Activated CD8-positive, alpha-beta memory T cell treated with anti-CD3 and anti-CD28 coated beads for 24 hours (primary cell): Measurements from ENCODE around the gene KCNQ2.
"Not testable (repeated sequence)": the region's sequence is repeated elsewhere in the genome, so short reads cannot be mapped to it uniquely, and the experiment has no call there.

ENCODE experiments used
- DNase-seq: peaks from one replicate; pipeline ENCODE4 v3.0.0-alpha.2; 2020

Gene KCNQ2

GRCh38 chr20:63471981-63472831 lies at the start of gene KCNQ2:
Gene KCNQ2, minus strand, starts transcription at chr20:63472655. Its CDS starts 192 bp downstream, at chr20:63472463.
- DNase-seq: no peak

GRCh38 chr20:63521602-63522001 lies 49.1 kb upstream of the KCNQ2 start:
- no peak for DNase-seq

GRCh38 chr20:63520934-63521601 lies 48.6 kb upstream of the KCNQ2 start:
- peak; percentile 89 for DNase-seq

DNA sequence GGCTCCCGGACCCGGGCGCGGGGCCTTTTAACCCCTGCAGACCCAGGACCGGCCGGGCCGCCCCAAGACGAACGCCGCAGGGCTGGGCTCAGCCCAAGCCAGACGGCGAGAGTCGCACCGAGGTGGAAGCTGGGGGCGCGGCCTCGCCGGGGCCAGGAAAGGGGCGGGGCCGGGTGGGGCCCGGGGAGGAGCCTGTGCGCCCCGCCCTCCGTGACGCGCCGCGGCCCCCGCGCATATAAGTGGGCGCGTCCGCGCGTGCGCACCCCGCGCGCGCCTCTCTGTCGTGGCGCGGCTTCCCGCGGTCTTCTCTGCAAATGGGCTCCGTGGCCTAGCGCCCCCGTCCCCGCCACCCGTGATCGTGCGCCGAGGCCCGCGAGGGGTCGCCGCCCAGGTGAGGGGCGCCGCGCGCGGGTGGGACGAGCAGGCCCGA lies 48.1 kb upstream of the KCNQ2 start, which contains the start of gene PPDPF:
Gene PPDPF (plus strand): TSS at position 262 of the 430 bp plus-strand sequence. CDS start 544 bp downstream, outside the sequence.
- peak; percentile 94 for DNase-seq

- no peak for DNase-seq
Measured at GRCh38 chr20:63519668-63520503, 47.4 kb upstream of the KCNQ2 start.

DNA sequence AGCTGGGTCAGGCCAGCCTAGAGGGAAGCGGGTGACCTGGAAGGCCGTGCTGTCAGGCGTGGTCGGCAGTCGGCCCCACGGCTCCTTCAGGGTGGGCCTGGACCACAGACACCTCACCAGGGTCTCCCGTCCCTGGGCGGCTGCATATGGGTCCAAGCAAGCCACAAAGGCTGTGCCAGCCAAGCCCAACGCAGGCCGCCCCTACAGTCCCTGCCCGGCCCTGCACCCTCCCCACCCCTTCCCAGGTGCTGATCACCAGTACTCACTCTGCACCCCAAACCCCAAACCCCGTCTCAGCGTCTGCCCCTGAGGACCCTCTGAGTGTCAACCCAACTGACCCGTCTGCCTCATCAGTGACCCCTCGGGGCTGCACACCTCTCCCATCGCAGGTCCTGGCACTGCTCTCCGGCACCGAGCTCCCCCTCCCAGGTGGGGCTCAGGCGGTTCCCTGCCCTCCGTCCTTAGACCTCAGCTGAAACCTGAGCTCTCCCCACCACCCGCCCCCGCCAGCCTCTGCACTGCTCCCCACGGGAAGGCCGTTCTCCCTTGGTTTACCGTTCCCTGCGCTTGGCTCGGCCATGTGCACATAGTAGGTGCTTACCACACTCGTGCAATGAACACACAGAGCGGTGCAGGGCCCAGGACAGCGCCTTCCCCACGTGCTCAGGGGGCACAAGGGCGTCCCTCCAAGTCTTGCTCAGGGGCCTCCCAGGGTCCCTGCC lies 46.7 kb upstream of the KCNQ2 start:
- DNase-seq: no peak

DNA sequence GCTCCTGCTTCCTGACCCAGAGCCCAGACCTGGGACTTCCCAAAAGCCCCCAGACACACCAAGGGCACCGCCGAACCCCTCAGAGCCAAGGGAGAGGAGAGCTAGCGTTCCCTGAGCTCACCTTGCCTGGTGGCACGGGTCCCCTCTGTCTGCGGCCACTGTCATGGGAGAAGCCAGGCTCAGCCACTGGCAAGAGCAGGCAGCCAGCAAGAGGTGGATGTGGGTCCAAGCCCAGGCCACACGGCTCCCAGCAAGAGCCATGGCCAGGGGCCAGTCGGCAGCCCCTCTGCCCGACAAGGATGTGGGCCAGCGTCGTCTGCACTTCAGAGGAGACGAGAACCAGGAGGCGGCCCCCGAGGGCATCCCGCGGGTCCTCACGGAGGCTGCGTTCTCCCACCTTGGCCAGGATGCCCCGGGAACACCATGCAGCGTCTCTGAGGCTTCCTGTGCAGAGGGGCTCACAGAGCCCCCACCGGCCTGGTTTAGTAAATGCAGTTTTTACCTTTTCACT lies 46.0 kb upstream of the KCNQ2 start:
- DNase-seq: no peak

- no peak for DNase-seq
Measured at GRCh38 chr20:63517376-63518309, 45.2 kb upstream of the KCNQ2 start.

GRCh38 chr20:63514520-63514919 lies 42.1 kb upstream of the KCNQ2 start:
- DNase-seq: not testable (repeated sequence)

DNA sequence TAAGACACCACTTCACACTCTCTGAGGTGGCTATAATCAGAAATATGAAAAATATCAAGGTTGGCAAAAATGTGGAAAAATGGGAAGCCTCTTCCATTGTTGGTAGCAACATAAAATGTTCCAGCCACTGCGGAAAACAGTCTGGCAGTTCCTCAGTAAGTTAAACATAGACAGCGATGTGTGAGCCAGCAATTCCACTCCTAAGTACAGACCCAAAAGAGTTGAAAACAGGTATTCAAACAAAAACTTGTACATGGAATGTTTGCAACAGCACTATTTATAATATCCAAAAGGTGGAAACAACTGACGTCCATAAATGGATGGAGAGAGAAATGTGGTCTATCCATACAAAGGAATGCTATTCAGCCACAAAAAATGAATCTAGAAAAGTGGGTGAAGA lies 40.8 kb upstream of the KCNQ2 start:
- no peak for DNase-seq

- no peak for DNase-seq
Measured at GRCh38 chr20:63509088-63509564, 36.7 kb upstream of the KCNQ2 start.

- DNase-seq: no peak
Measured at GRCh38 chr20:63508072-63508768, 35.8 kb upstream of the KCNQ2 start.

DNA sequence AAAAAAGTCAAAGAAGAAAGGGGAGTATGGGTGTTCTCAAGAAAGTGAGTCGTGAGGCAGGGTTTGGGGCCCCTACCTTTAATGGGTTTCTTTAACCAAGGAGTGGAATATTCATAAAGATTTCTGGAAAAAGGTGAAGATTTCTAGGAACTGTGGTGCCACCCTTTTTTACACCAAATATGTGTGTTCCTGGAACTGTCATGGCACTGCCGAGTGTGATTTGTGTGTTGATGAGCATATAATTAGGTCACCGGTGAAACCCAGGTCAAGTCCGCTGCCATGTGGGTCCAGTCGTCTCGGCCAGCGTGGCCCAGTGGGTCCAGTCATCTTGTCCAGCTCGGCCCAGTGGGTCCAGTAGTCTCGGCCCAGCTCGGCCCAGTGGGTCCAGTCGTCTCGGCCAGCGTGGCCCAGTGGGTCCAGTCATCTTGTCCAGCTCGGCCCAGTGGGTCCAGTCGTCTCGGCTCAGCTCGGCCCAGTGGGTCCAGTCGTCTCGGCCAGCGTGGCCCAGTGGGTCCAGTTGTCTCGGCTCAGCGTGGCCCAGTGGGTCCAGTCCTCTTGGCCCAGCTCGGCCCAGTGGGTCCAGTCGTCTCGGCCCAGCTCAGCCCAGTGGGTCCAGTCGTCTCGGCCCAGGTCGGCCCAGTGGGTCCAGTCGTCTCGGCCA lies 34.8 kb upstream of the KCNQ2 start:
- no peak for DNase-seq

- DNase-seq: no peak
Measured at GRCh38 chr20:63505723-63506122, 33.3 kb upstream of the KCNQ2 start.

GRCh38 chr20:63505281-63505680 lies 32.8 kb upstream of the KCNQ2 start:
- no peak for DNase-seq

DNA sequence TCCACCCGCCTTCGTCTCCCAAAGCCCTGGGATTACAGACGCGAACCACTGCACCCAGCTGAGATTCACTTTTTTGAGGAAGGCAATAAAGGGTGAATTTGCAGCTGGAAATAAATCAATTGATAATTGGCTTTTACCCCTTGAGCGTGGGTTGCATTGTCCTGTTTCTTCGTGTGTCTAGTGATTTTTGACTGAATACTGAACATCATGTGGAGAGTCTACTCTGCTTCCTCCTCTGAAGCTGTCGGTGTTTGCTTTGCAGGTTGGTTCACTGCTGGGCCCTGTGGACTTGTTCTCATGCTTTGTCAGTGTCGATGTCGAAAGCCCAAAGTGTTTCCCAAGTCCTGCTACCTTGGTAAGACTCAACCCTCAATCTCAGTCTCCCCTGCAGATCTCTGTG lies 32.2 kb upstream of the KCNQ2 start:
- no peak for DNase-seq

GRCh38 chr20:63503524-63503923 lies 31.1 kb upstream of the KCNQ2 start:
- DNase-seq: no peak

DNA sequence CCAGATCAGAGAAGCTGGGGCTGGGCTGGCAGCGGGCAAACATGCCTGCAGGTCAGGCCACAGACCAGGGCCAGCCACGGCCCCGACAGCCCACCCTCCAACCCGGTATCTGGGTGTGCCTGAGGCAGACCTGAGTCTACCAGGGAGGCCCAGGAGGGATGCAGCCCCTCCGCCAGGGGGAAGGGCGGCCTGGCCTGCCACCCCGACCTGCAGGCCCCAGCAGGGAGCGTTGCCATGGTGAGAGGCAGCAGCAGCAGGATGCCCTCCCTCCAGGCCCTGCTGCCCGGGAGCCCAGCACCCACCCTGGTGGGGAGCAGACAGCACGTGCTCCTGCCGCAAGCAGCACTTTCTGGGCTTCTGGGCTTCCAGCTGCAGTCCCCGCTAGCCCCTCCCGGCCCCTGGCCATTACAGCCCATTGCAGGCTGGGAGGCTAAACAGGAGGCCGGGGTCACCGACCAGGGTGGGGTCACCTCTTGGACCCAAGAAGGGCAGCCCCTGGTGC lies 30.3 kb upstream of the KCNQ2 start:
- DNase-seq: no peak
